Thyroid gland (tissue), 4 donors: ENCODE measurements around the gene LILRB2.

Source experiments
- CTCF ChIP-seq, 6 experiments: fragments of 200-600 bp in 3 of 6; fragments of 450-650 bp in 3 of 6; sonication (generic) in 3 of 6; IDR thresholded peaks; one replicate each; pipeline ENCODE4 v1.5.1; 2016 to 2019; ENCODE audit warnings: antibody characterized with exemption in 6 of 6, mild to moderate bottlenecking in 2 of 6, inconsistent platforms in 1 of 6, moderate library complexity in 1 of 6
- POLR2A ChIP-seq, 2 donors: fragments of 450-650 bp; IDR thresholded peaks; one replicate each; pipeline ENCODE4 v1.6.1; 2017; ENCODE audit warnings: antibody characterized with exemption in 2 of 2, mild to moderate bottlenecking in 2 of 2, moderate library complexity in 1 of 2

DNA sequence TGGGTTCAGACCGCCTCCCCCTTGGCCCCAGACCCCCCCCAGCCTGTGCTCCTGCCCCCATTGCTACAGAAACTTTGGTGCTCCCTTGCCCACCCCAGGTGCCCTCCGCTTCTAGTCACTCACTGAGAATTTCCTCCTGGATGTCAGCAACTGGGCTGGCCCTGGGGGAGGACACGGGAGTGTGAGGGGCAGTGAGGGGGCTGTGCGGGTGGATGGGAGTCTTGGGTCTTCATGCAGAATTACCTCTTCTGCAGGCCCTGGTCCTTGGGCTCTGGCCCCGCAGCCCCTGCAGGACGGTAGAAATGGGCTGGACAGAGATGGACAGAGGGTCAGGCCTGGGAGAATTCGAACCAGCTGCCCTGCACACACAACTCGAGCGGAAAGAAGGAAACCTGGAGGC is 28.7 kb downstream of the LILRB2 start:
- no peak for TF ChIP-seq CTCF (IDR thresholded peaks at IDR 0.05)
- TF ChIP-seq POLR2A (IDR thresholded peaks at IDR 0.05) = no peak
